NOMO-1 treated with dmso at 0.1 percent for 144 hours (cell line): ENCODE results near the gene OR52B6.
"Not testable (repeated sequence)": the region's sequence is repeated elsewhere in the genome, so short reads cannot be mapped to it uniquely, and the experiment has no call there.

Experiments
- DNase-seq: peaks from one replicate; lab custom pipeline; 2025; ENCODE audit not compliant: unreplicated experiment; lab: John Stamatoyannopoulos, UW

Gene OR52B6

GRCh38 chr11:5593146-5593545 is 12.5 kb downstream of the OR52B6 start:
- no peak for DNase-seq

- DNase-seq, result peak; percentile 24
These were observed 16.0 kb downstream of the OR52B6 start, which contains the start of gene TRIM6 for GRCh38 chr11:5596607-5597201. TSS of gene TRIM6 (plus strand) at chr11:5596637. CDS start at chr11:5596898, 261 bp downstream.

- DNase-seq, result no peak
These were observed 17.3 kb downstream of the OR52B6 start for GRCh38 chr11:5597953-5598352.

- DNase-seq, result peak; percentile 19
These were observed 19.7 kb downstream of the OR52B6 start for GRCh38 chr11:5600374-5600851.

GRCh38 chr11:5602791-5603190 is 22.1 kb downstream of the OR52B6 start:
- DNase-seq, result not testable (repeated sequence)

- DNase-seq, result no peak
These were observed 22.6 kb downstream of the OR52B6 start for GRCh38 chr11:5603326-5603725.

- no peak for DNase-seq
These were observed 24.2 kb downstream of the OR52B6 start for GRCh38 chr11:5604896-5605295.

GRCh38 chr11:5605849-5606248 is 25.2 kb downstream of the OR52B6 start:
- no peak for DNase-seq

GRCh38 chr11:5608808-5609207 is 28.1 kb downstream of the OR52B6 start:
- no peak for DNase-seq

GRCh38 chr11:5610446-5610845 is 29.8 kb downstream of the OR52B6 start:
- no peak for DNase-seq

- no peak for DNase-seq
These were observed 30.9 kb downstream of the OR52B6 start for GRCh38 chr11:5611627-5612026.

GRCh38 chr11:5618807-5619206 is 38.1 kb downstream of the OR52B6 start:
- no peak for DNase-seq

GRCh38 chr11:5620651-5621521 is 40.2 kb downstream of the OR52B6 start:
- DNase-seq, result no peak

GRCh38 chr11:5621580-5621979 is 40.9 kb downstream of the OR52B6 start:
- no peak for DNase-seq

GRCh38 chr11:5622802-5623201 is 42.1 kb downstream of the OR52B6 start:
- DNase-seq, result no peak

GRCh38 chr11:5624489-5625279 is 44.0 kb downstream of the OR52B6 start, which contains the start of gene TRIM34:
TSS of gene TRIM34 (plus strand) at chr11:5625001. CDS start at chr11:5632332, 7,331 bp downstream.
- DNase-seq, result peak; percentile 92

- no peak for DNase-seq
These were observed 44.6 kb downstream of the OR52B6 start for GRCh38 chr11:5625281-5625680.

- DNase-seq, result no peak
These were observed 45.5 kb downstream of the OR52B6 start for GRCh38 chr11:5626196-5626595.

- DNase-seq, result no peak
These were observed 50.7 kb downstream of the OR52B6 start for GRCh38 chr11:5631417-5631816.
